HG03565 (cell line): ENCODE measurements around the gene USP32.

Experiments
- ATAC-seq: cut with Tn5 transposase; IDR thresholded peaks from one replicate; pipeline ENCODE4 v1.9.1; 2021; ENCODE audit warnings: mild to moderate bottlenecking, moderate library complexity; ENCODE audit not compliant: unreplicated experiment

The USP32 gene

GRCh38 chr17:60160829-60161501 lies 231.0 kb downstream of the USP32 start:
- no peak for ATAC-seq

GRCh38 chr17:60159479-60159866 lies 232.5 kb downstream of the USP32 start:
- no peak for ATAC-seq

GRCh38 chr17:60158751-60159478 lies 233.0 kb downstream of the USP32 start:
- no peak for ATAC-seq

- no peak for ATAC-seq
These were observed 234.4 kb downstream of the USP32 start for GRCh38 chr17:60157487-60158040.

- no peak for ATAC-seq
These were observed 235.2 kb downstream of the USP32 start for GRCh38 chr17:60156746-60157145.

- no peak for ATAC-seq
These were observed 236.1 kb downstream of the USP32 start for GRCh38 chr17:60155815-60156214.

GRCh38 chr17:60155427-60155814 lies 236.5 kb downstream of the USP32 start:
- no peak for ATAC-seq

- no peak for ATAC-seq
These were observed 237.1 kb downstream of the USP32 start for GRCh38 chr17:60154616-60155426.

GRCh38 chr17:60153606-60154390 lies 238.1 kb downstream of the USP32 start:
- ATAC-seq, result no peak

GRCh38 chr17:60151355-60151754 lies 240.6 kb downstream of the USP32 start:
- no peak for ATAC-seq

GRCh38 chr17:60149691-60150582 lies 242.0 kb downstream of the USP32 start, which contains the start of gene CA4:
Gene CA4, plus strand, starts transcription at chr17:60149973. Its CDS starts 62 bp downstream, at chr17:60150035.
- ATAC-seq, result no peak

GRCh38 chr17:60148373-60148772 lies 243.6 kb downstream of the USP32 start:
- ATAC-seq, result no peak

GRCh38 chr17:60147553-60148223 lies 244.2 kb downstream of the USP32 start:
- ATAC-seq, result no peak

GRCh38 chr17:60146206-60146605 lies 245.7 kb downstream of the USP32 start:
- no peak for ATAC-seq

GRCh38 chr17:60145006-60145935 lies 246.7 kb downstream of the USP32 start:
- ATAC-seq, result no peak

GRCh38 chr17:60142872-60143499 lies 248.9 kb downstream of the USP32 start:
- ATAC-seq, result peak; percentile 59
